GM12878 (cell line): Measurements from ENCODE around the gene PPP1R7. TPM values are rescaled to one million over a fixed set of nuclear protein-coding genes. Genes with fewer than 3 reads are reported as not detected.

Experiments used
- BMI1 ChIP-seq: fragments of 450-650 bp; IDR thresholded peaks from 2 replicates; pipeline ENCODE4 v1.6.1; 2016; ENCODE audit warnings: mild to moderate bottlenecking, moderate library complexity, borderline replicate concordance
- CBX3 ChIP-seq: fragments of 200-600 bp; sonication (generic); IDR thresholded peaks from 2 replicates; pipeline ENCODE4 v1.6.1; 2016; ENCODE audit warnings: low read depth, borderline replicate concordance
- CHD1 ChIP-seq: IDR thresholded peaks from 2 replicates; pipeline ENCODE4 v1.6.1; 2012; ENCODE audit warnings: low read depth, low read length, improper control_type of control experiment
- CREB1 ChIP-seq: IDR thresholded peaks from 2 replicates; pipeline ENCODE4 v1.6.1; 2012; ENCODE audit warnings: low read depth, mild to moderate bottlenecking, inconsistent platforms
- JUND ChIP-seq: IDR thresholded peaks from 2 replicates; pipeline ENCODE4 v1.6.1; 2012; ENCODE audit warnings: low read depth, mild to moderate bottlenecking, low read length, improper control_type of control experiment, moderate library complexity
- MYB ChIP-seq: fragments of 150-350 bp; IDR thresholded peaks from 2 replicates; pipeline ENCODE4 v1.6.1; 2014; ENCODE audit warnings: mild to moderate bottlenecking, low read depth, low read length, borderline replicate concordance
- NFYA ChIP-seq: IDR thresholded peaks from 2 replicates; pipeline ENCODE4 v1.6.1; 2011; ENCODE audit warnings: low read depth, mild to moderate bottlenecking, low read length, improper control_type of control experiment, borderline replicate concordance
- NKRF ChIP-seq: fragments of 450-650 bp; conservative IDR thresholded peaks from 2 replicates; pipeline ENCODE4 v1.6.1; 2017; ENCODE audit warnings: mild to moderate bottlenecking, moderate library complexity
- RAD51 ChIP-seq: fragments of 450-650 bp; IDR thresholded peaks from 2 replicates; pipeline ENCODE4 v1.6.1; 2016; ENCODE audit warnings: moderate library complexity, mild to moderate bottlenecking, inconsistent platforms
- RBBP5 ChIP-seq: fragments of 200-600 bp; sonication (generic); conservative IDR thresholded peaks from 2 replicates; pipeline ENCODE4 v1.6.1; 2016
- RUNX3 ChIP-seq: IDR thresholded peaks from 2 replicates; pipeline ENCODE4 v1.6.1; 2012; ENCODE audit warnings: low read length, inconsistent platforms
- SREBF1 ChIP-seq: IDR thresholded peaks from 2 replicates; pipeline ENCODE4 v1.6.1; 2012; ENCODE audit warnings: mild to moderate bottlenecking, low read length
- SREBF2 ChIP-seq: IDR thresholded peaks from 2 replicates; pipeline ENCODE4 v1.6.1; 2012; ENCODE audit warnings: mild to moderate bottlenecking, low read length
- SUZ12 ChIP-seq: fragments of 200-600 bp; sonication (generic); IDR thresholded peaks from one replicate; pipeline ENCODE4 v1.6.1; 2018; ENCODE audit warnings: antibody characterized with exemption, mild to moderate bottlenecking; ENCODE audit not compliant: unreplicated experiment
- TCF3 ChIP-seq: IDR thresholded peaks from 2 replicates; pipeline ENCODE4 v1.6.1; 2012; ENCODE audit warnings: low read depth, mild to moderate bottlenecking, low read length, borderline replicate concordance; ENCODE audit not compliant: insufficient read depth
- YY1 ChIP-seq: IDR thresholded peaks from 2 replicates; pipeline ENCODE4 v1.6.1; 2011; ENCODE audit warnings: low read depth, mild to moderate bottlenecking, low read length
- ZNF217 ChIP-seq: fragments of 450-650 bp; IDR thresholded peaks from 2 replicates; pipeline ENCODE4 v1.6.1; 2017; ENCODE audit warnings: antibody characterized with exemption, mild to moderate bottlenecking
- ZNF24 ChIP-seq: fragments of 450-650 bp; IDR thresholded peaks from 2 replicates; pipeline ENCODE4 v1.6.1; 2017; ENCODE audit warnings: antibody characterized with exemption, mild to moderate bottlenecking
- polyA plus RNA-seq, 11 experiments: library from polyadenylated mRNA; depleted of rRNA in 4 of 11; unstranded in 6 of 11; stranded (reverse) in 5 of 11; fragments of >200 nt; fragmentation: Nextera tagmentation in 4 of 11; fragmentation: Illumina TruSeq in 1 of 11; extraction: Ambion mirVana in 4 of 11; extraction: Trizol in 1 of 11; gene quantifications; 1 replicate in 1 of 11; 2 replicates in 10 of 11; pipeline versions ENCODE4 v1.2.1 to v1.2.3, GENCODE V29; 2011 to 2016; ENCODE audit warnings: inconsistent platforms in 2 of 11, missing spikeins in 2 of 11, low read depth in 1 of 11
- total RNA-seq, 4 experiments: library from RNA; depleted of rRNA in 3 of 4; stranded (reverse); fragments of >200 nt in 3 of 4; fragmentation: Illumina TruSeq in 1 of 4; extraction: Trizol in 1 of 4; gene quantifications; 2 replicates each; pipeline versions ENCODE4 v1.2.1 to v1.2.3, GENCODE V29; 2013 to 2021
- TF ChIP-seq, protein P1 (sequence below), 3 experiments: IDR thresholded peaks in 2 of 3; conservative IDR thresholded peaks in 1 of 3; 2 replicates each; pipeline ENCODE4 v1.5.1; 2011; ENCODE audit warnings: low read depth in 3 of 3, low read length in 3 of 3, mild to moderate bottlenecking in 3 of 3, control low read depth in 2 of 3, moderate library complexity in 2 of 3, inconsistent platforms in 1 of 3, mixed read lengths in 1 of 3; ENCODE audit not compliant: control insufficient read depth in 2 of 3, insufficient read depth in 1 of 3; ENCODE audit errors: extremely low read depth in 1 of 3
- TF ChIP-seq, protein P2 (sequence below): fragments of 450-650 bp; IDR thresholded peaks from 2 replicates; pipeline ENCODE4 v1.6.1; 2014; ENCODE audit warnings: mild to moderate bottlenecking
- TF ChIP-seq, protein P3 (sequence below): IDR thresholded peaks from 2 replicates; pipeline ENCODE4 v1.6.1; 2012; ENCODE audit warnings: improper control_type of control experiment, low read depth, low read length; ENCODE audit not compliant: insufficient replicate concordance

Gene PPP1R7
- total and polyA plus RNA-seq, 10 of the 15 experiments (the other 5 are each of a cell fraction or from before 2014, with no cell fraction given), result 78.5 to 174 (median 93.7) TPM

GRCh38 chr2:241149925-241150659, at the start of gene PPP1R7 (continued):
- 0 out of 2 replicates have a peak, but pooled peaks have one; percentile 73 for TF ChIP-seq NKRF
- TF ChIP-seq, protein P1, sequence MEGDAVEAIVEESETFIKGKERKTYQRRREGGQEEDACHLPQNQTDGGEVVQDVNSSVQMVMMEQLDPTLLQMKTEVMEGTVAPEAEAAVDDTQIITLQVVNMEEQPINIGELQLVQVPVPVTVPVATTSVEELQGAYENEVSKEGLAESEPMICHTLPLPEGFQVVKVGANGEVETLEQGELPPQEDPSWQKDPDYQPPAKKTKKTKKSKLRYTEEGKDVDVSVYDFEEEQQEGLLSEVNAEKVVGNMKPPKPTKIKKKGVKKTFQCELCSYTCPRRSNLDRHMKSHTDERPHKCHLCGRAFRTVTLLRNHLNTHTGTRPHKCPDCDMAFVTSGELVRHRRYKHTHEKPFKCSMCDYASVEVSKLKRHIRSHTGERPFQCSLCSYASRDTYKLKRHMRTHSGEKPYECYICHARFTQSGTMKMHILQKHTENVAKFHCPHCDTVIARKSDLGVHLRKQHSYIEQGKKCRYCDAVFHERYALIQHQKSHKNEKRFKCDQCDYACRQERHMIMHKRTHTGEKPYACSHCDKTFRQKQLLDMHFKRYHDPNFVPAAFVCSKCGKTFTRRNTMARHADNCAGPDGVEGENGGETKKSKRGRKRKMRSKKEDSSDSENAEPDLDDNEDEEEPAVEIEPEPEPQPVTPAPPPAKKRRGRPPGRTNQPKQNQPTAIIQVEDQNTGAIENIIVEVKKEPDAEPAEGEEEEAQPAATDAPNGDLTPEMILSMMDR (IDR thresholded peaks at IDR 0.05 in 2 of 3, conservative IDR thresholded peaks at IDR 0.05 in 1 of 3; ENCODE audit: control insufficient read depth in 2 of 3, extremely low read depth in 1 of 3, insufficient read depth in 1 of 3, low read depth in 3 of 3, low read length in 3 of 3), result peak; percentile 33 to 57 (median 42); a peak in 5 of 6 replicates
- no peak for TF ChIP-seq ZNF24
- 0 out of 2 replicates have a peak, but pooled peaks have one; percentile 32 for TF ChIP-seq TCF3
- no peak for TF ChIP-seq MYB
- TF ChIP-seq CHD1, result no peak
- TF ChIP-seq CREB1, result peak; percentile 76
- TF ChIP-seq CBX3, result no peak
- TF ChIP-seq SREBF2, result no peak
- TF ChIP-seq RUNX3, result no peak
- no peak for TF ChIP-seq JUND
- no peak for TF ChIP-seq ZNF217
- TF ChIP-seq SREBF1, result peak; percentile 79
- TF ChIP-seq SUZ12, result no peak
- TF ChIP-seq YY1, result peak; percentile 98
- no peak for TF ChIP-seq RBBP5
- TF ChIP-seq, protein P2, sequence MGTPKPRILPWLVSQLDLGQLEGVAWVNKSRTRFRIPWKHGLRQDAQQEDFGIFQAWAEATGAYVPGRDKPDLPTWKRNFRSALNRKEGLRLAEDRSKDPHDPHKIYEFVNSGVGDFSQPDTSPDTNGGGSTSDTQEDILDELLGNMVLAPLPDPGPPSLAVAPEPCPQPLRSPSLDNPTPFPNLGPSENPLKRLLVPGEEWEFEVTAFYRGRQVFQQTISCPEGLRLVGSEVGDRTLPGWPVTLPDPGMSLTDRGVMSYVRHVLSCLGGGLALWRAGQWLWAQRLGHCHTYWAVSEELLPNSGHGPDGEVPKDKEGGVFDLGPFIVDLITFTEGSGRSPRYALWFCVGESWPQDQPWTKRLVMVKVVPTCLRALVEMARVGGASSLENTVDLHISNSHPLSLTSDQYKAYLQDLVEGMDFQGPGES, result peak; percentile 43; the same call in 1 of the 2 replicates
- TF ChIP-seq NFYA, result no peak
- TF ChIP-seq RAD51, result no peak
- TF ChIP-seq, protein P3, sequence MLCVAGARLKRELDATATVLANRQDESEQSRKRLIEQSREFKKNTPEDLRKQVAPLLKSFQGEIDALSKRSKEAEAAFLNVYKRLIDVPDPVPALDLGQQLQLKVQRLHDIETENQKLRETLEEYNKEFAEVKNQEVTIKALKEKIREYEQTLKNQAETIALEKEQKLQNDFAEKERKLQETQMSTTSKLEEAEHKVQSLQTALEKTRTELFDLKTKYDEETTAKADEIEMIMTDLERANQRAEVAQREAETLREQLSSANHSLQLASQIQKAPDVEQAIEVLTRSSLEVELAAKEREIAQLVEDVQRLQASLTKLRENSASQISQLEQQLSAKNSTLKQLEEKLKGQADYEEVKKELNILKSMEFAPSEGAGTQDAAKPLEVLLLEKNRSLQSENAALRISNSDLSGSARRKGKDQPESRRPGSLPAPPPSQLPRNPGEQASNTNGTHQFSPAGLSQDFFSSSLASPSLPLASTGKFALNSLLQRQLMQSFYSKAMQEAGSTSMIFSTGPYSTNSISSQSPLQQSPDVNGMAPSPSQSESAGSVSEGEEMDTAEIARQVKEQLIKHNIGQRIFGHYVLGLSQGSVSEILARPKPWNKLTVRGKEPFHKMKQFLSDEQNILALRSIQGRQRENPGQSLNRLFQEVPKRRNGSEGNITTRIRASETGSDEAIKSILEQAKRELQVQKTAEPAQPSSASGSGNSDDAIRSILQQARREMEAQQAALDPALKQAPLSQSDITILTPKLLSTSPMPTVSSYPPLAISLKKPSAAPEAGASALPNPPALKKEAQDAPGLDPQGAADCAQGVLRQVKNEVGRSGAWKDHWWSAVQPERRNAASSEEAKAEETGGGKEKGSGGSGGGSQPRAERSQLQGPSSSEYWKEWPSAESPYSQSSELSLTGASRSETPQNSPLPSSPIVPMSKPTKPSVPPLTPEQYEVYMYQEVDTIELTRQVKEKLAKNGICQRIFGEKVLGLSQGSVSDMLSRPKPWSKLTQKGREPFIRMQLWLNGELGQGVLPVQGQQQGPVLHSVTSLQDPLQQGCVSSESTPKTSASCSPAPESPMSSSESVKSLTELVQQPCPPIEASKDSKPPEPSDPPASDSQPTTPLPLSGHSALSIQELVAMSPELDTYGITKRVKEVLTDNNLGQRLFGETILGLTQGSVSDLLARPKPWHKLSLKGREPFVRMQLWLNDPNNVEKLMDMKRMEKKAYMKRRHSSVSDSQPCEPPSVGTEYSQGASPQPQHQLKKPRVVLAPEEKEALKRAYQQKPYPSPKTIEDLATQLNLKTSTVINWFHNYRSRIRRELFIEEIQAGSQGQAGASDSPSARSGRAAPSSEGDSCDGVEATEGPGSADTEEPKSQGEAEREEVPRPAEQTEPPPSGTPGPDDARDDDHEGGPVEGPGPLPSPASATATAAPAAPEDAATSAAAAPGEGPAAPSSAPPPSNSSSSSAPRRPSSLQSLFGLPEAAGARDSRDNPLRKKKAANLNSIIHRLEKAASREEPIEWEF, result no peak
- TF ChIP-seq BMI1, result no peak
